ENCODE measurements around the gene SLC4A7. TPM values are rescaled to one million over a fixed set of nuclear protein-coding genes. Genes with fewer than 3 reads are reported as not detected.
"Not testable (repeated sequence)": the region's sequence is repeated elsewhere in the genome, so short reads cannot be mapped to it uniquely, and the experiment has no call there.

The SLC4A7 gene
- total and polyA plus RNA-seq, 2 donors (not counting 3 experiments of a cell fraction or from before 2014, with no cell fraction given): 7.8 to 50.9 TPM

DNA sequence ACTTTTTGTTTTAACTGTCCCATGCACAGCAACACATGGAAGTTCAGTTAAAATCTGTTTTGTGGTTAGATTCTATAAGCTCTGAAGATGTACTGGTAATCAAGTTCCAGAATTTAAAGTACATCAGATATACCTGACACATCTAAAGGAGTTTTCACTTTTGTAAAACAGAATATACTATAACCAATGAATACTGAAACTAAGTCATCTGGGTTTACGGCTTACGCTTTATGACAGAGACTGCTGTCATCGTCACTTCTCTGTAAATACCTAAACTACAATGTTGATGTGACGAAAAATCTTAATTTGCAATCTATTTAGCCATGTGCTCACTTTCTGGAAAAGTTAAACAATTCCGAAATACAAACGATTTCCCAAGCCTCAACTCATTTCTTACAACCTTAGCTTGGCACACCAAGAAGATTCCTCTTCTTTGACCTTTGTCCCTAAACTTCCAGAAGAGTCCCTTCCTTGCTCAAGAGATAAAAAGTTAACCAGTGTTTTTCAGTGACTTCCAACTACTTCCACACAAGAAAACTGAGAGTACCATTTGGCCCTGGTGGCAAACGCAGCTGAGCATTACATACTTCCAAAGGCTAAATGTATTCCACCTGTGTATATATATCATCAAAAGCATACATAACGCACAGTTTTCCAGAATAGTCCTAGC lies 58.2 kb downstream of the SLC4A7 start:
- ChIA-PET CTCF (no interaction called here), POLR2A (no interaction called here)
- Histone ChIP-seq H3K4me3 (replicated peaks in 1 of 3; ENCODE audit: insufficient read depth in 1 of 3, low read depth in 1 of 3, low read length in 3 of 3) (no peak overlapping the region), H2AFZ (ENCODE audit: low read depth, low read length) (no peak overlapping the region), H3K79me2 (ENCODE audit: control insufficient read depth, insufficient read depth, low read length) (peaks cover 14% of the 10 kb centered on the region), H3K9me3 (replicated peaks; ENCODE audit: control insufficient read depth, insufficient read depth, low read length) (no peaks in the 10 kb centered on the region), H4K20me1 (replicated peaks; ENCODE audit: control insufficient read depth, extremely low read depth, insufficient read depth, low read length) (no peaks in the 10 kb centered on the region), H3K9ac (replicated peaks; ENCODE audit: extremely low read depth, insufficient read depth, low read length) (no peak overlapping the region), H3K9me1 (replicated peaks; ENCODE audit: control insufficient read depth, extremely low read depth, insufficient read depth, low read length) (no peaks in the 10 kb centered on the region), H3K36me3 (ENCODE audit: control insufficient read depth in 2 of 2, extremely low read depth in 1 of 2, insufficient read depth in 2 of 2, low read length in 2 of 2) (peaks cover 6 to 22% of the 10 kb centered on the region in 2 experiments), H3K4me2 (ENCODE audit: insufficient read depth, low read length) (no peak overlapping the region), H3K4me1 (ENCODE audit: control insufficient read depth, extremely low read depth, insufficient read depth, low read length) (peaks cover 4% of the 10 kb centered on the region), H3K27me3 (ENCODE audit: control insufficient read depth in 2 of 2, insufficient read depth in 2 of 2, low read length in 2 of 2) (no peaks in the 10 kb centered on the region), H3K27ac (ENCODE audit: insufficient read depth, low read depth, low read length) (no peak overlapping the region)
- no peak for DNase-seq (ENCODE audit: low read depth, low spot score)
- BruUV-seq (replicated peaks): no TSS peak
- no peak for TF ChIP-seq GATA2 (IDR thresholded peaks at IDR 0.05; ENCODE audit: insufficient read depth, insufficient read length, low read depth, low read length)
- TF ChIP-seq, protein P1, sequence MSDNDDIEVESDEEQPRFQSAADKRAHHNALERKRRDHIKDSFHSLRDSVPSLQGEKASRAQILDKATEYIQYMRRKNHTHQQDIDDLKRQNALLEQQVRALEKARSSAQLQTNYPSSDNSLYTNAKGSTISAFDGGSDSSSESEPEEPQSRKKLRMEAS (IDR thresholded peaks at IDR 0.05; ENCODE audit: insufficient read depth, insufficient read length): no peak
- no peak for TF ChIP-seq POLR2A (IDR thresholded peaks at IDR 0.05; ENCODE audit: low read depth, low read length)
- TF ChIP-seq FOS (IDR thresholded peaks at IDR 0.05; ENCODE audit: borderline replicate concordance, insufficient read depth, low read length): no peak
- no peak for TF ChIP-seq JUN (IDR thresholded peaks at IDR 0.05; ENCODE audit: borderline replicate concordance, insufficient read depth, insufficient read length, low read depth)
- FAIRE-seq: no peak
- intact Hi-C loops (cut with micrococcal nuclease) (no loop called here), dilution Hi-C loops (cut with MboI; ENCODE audit: extremely low pct_ligation_motif_present, low sequenced_read_pairs) (no loop called here)

GRCh38 chr3:27424812-27425521 lies 59.2 kb downstream of the SLC4A7 start:
- H4K20me1 ChIP-seq (replicated peaks; ENCODE audit: control insufficient read depth, extremely low read depth, insufficient read depth, low read length); intact Hi-C loops (cut with micrococcal nuclease); H3K9me1 ChIP-seq (replicated peaks; ENCODE audit: control insufficient read depth, extremely low read depth, insufficient read depth, low read length); H3K4me1 ChIP-seq (ENCODE audit: control insufficient read depth, extremely low read depth, insufficient read depth, low read length); FAIRE-seq; POLR2A ChIA-PET; H3K9me3 ChIP-seq (replicated peaks; ENCODE audit: control insufficient read depth, insufficient read depth, low read length); dilution Hi-C loops (cut with MboI; ENCODE audit: extremely low pct_ligation_motif_present, low sequenced_read_pairs); DNase-seq (ENCODE audit: low read depth, low spot score); H3K9ac ChIP-seq (replicated peaks; ENCODE audit: extremely low read depth, insufficient read depth, low read length); BruUV-seq (replicated peaks); H2AFZ ChIP-seq (ENCODE audit: low read depth, low read length); H3K27ac ChIP-seq (ENCODE audit: insufficient read depth, low read depth, low read length); H3K27me3 ChIP-seq (ENCODE audit: control insufficient read depth in 2 of 2, insufficient read depth in 2 of 2, low read length in 2 of 2); H3K4me3 ChIP-seq (replicated peaks in 1 of 3; ENCODE audit: insufficient read depth in 1 of 3, low read depth in 1 of 3, low read length in 3 of 3); H3K4me2 ChIP-seq (ENCODE audit: insufficient read depth, low read length): not testable (repeated sequence)
- H3K79me2 ChIP-seq (ENCODE audit: control insufficient read depth, insufficient read depth, low read length): peaks cover 12% of the 10 kb centered on the region
- H3K36me3 ChIP-seq (ENCODE audit: control insufficient read depth in 2 of 2, extremely low read depth in 1 of 2, insufficient read depth in 2 of 2, low read length in 2 of 2): peaks cover 5 to 28% of the 10 kb centered on the region in 2 experiments
- CTCF ChIA-PET: interaction anchor here (1.0 to 1.2 kb wide), 2 partner anchors 10 to 43 kb away, joined by 3 read pairs; no protein-coding TSS in a partner anchor

Measured in endothelial cell of umbilical vein (primary cell).